GM12878 (cell line): ENCODE results near the gene FGD6. TPM values are rescaled to one million over a fixed set of nuclear protein-coding genes. Genes with fewer than 3 reads are reported as not detected.

Source experiments
- ASH2L ChIP-seq: fragments of 300-600, 200-600 bp; sonication (generic); IDR thresholded peaks from 2 replicates; pipeline ENCODE4 v1.6.1; 2017; ENCODE audit warnings: low read depth, mild to moderate bottlenecking, borderline replicate concordance
- ATF7 ChIP-seq: fragments of 450-650 bp; IDR thresholded peaks from 2 replicates; pipeline ENCODE4 v1.6.1; 2016; ENCODE audit warnings: low read depth, mild to moderate bottlenecking
- BCL11A ChIP-seq: IDR thresholded peaks from 2 replicates; pipeline ENCODE4 v1.6.1; 2011; ENCODE audit warnings: low read depth, low read length
- BHLHE40 ChIP-seq, 2 experiments: fragments of 450-650 bp in 1 of 2; IDR thresholded peaks; 2 replicates each; pipeline ENCODE4 v1.6.1; 2011 to 2017; ENCODE audit warnings: low read depth in 2 of 2, borderline replicate concordance in 1 of 2, improper control_type of control experiment in 1 of 2, low read length in 1 of 2, mild to moderate bottlenecking in 1 of 2
- CHD1 ChIP-seq: IDR thresholded peaks from 2 replicates; pipeline ENCODE4 v1.6.1; 2012; ENCODE audit warnings: low read depth, low read length, improper control_type of control experiment
- EED ChIP-seq: sonication (generic); IDR thresholded peaks from 2 replicates; pipeline ENCODE4 v1.6.1; 2016; ENCODE audit warnings: antibody characterized with exemption, low read depth
- EP300 ChIP-seq, 2 experiments: fragments of 150-350 bp in 1 of 2; IDR thresholded peaks; 2 replicates each; pipeline ENCODE4 v1.6.1; 2011 to 2012; ENCODE audit warnings: low read depth in 2 of 2, low read length in 2 of 2, borderline replicate concordance in 1 of 2, improper control_type of control experiment in 1 of 2, inconsistent platforms in 1 of 2; ENCODE audit not compliant: control insufficient read depth in 1 of 2
- EZH2 ChIP-seq: IDR thresholded peaks from 2 replicates; pipeline ENCODE4 v1.6.1; 2012; ENCODE audit warnings: low read depth, mild to moderate bottlenecking, control low read depth, inconsistent platforms, low read length, borderline replicate concordance; ENCODE audit not compliant: control insufficient read depth
- FOS ChIP-seq: IDR thresholded peaks from 3 replicates; pipeline ENCODE4 v1.6.1; 2011; ENCODE audit warnings: borderline replicate concordance; ENCODE audit not compliant: insufficient read length; ENCODE audit errors: extremely low read depth
- GABPA ChIP-seq: IDR thresholded peaks from 2 replicates; pipeline ENCODE4 v1.6.1; 2014; ENCODE audit warnings: antibody characterized with exemption, low read depth, mild to moderate bottlenecking, inconsistent platforms
- HCFC1 ChIP-seq: fragments of 150-350 bp; IDR thresholded peaks from 2 replicates; pipeline ENCODE4 v1.6.1; 2014; ENCODE audit warnings: low read length
- IRF4 ChIP-seq: IDR thresholded peaks from 2 replicates; pipeline ENCODE4 v1.6.1; 2011; ENCODE audit warnings: low read depth, low read length
- MEF2B ChIP-seq: fragments of 450-650 bp; IDR thresholded peaks from 2 replicates; pipeline ENCODE4 v1.6.1; 2018; ENCODE audit warnings: mild to moderate bottlenecking, moderate library complexity; ENCODE audit not compliant: partially characterized antibody, poor library complexity, severe bottlenecking
- NRF1 ChIP-seq: conservative IDR thresholded peaks from 2 replicates; pipeline ENCODE4 v1.6.1; 2011; ENCODE audit warnings: mild to moderate bottlenecking, low read depth, low read length, improper control_type of control experiment
- SMARCA5 ChIP-seq: fragments of 450-650 bp; IDR thresholded peaks from 2 replicates; pipeline ENCODE4 v1.6.1; 2017; ENCODE audit warnings: mild to moderate bottlenecking
- SP1 ChIP-seq: IDR thresholded peaks from one replicate; pipeline ENCODE4 v1.6.1; 2011; ENCODE audit warnings: low read depth, low read length
- TAF1 ChIP-seq: IDR thresholded peaks from 2 replicates; pipeline ENCODE4 v1.6.1; 2011; ENCODE audit warnings: mild to moderate bottlenecking, low read depth, low read length, borderline replicate concordance
- TCF3 ChIP-seq: IDR thresholded peaks from 2 replicates; pipeline ENCODE4 v1.6.1; 2012; ENCODE audit warnings: low read depth, mild to moderate bottlenecking, low read length, borderline replicate concordance; ENCODE audit not compliant: insufficient read depth
- polyA plus RNA-seq, 11 experiments: library from polyadenylated mRNA; depleted of rRNA in 4 of 11; unstranded in 6 of 11; stranded (reverse) in 5 of 11; fragments of >200 nt; fragmentation: Nextera tagmentation in 4 of 11; fragmentation: Illumina TruSeq in 1 of 11; extraction: Ambion mirVana in 4 of 11; extraction: Trizol in 1 of 11; gene quantifications; 1 replicate in 1 of 11; 2 replicates in 10 of 11; pipeline versions ENCODE4 v1.2.1 to v1.2.3, GENCODE V29; 2011 to 2016; ENCODE audit warnings: inconsistent platforms in 2 of 11, missing spikeins in 2 of 11, low read depth in 1 of 11
- total RNA-seq, 4 experiments: library from RNA; depleted of rRNA in 3 of 4; stranded (reverse); fragments of >200 nt in 3 of 4; fragmentation: Illumina TruSeq in 1 of 4; extraction: Trizol in 1 of 4; gene quantifications; 2 replicates each; pipeline versions ENCODE4 v1.2.1 to v1.2.3, GENCODE V29; 2013 to 2021
- TF ChIP-seq, protein P1 (sequence below): fragments of 450-650 bp; IDR thresholded peaks from 2 replicates; pipeline ENCODE4 v1.6.1; 2017; ENCODE audit warnings: mild to moderate bottlenecking, moderate library complexity
- TF ChIP-seq, protein P2 (sequence below): fragments of 450-650 bp; IDR thresholded peaks from 2 replicates; pipeline ENCODE4 v1.6.1; 2017; ENCODE audit warnings: mild to moderate bottlenecking, low read depth, inconsistent platforms; ENCODE audit not compliant: poor library complexity, severe bottlenecking
- TF ChIP-seq, protein P3 (sequence below): IDR thresholded peaks from 2 replicates; pipeline ENCODE4 v1.6.1; 2012; ENCODE audit warnings: low read depth, low read length, improper control_type of control experiment

FGD6 gene
- total and polyA plus RNA-seq, 10 of the 15 experiments (the other 5 are each of a cell fraction or from before 2014, with no cell fraction given), result 2.4 to 15.5 (median 8.9) TPM

DNA sequence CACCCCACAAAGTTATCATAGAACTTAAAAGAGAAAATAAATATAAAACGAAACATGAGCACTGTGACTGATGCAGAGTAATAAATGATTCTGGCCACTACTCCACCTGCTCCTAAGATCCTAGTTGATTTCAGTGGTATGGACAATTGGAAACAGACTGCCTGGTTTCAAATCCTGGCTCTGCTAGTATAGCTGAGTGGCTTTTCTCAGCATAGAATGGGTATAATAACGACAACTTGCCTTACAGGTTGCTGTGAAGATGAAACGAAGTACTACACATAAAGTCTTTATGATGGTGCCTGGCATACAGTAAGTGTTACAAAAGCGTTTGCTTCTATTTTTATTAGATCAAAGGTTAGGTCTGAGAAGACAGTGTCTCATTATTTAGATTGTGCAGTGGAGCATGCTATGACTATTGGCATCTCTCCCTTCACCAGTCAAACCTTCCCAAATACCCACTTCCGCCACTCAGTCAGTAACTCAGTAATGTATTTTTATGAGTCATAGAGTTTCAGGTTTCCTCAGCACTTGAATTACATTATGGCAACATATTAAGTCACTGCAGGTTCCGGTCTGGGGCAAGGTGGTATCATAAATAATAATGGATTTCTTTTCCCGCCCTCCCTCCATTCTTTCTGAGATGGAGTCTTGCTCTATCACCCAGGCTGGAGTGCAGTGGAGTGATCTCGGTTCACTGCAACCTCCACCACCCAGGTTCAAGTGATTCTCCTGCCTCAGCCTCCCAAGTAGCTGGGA, 114.2 kb downstream of the FGD6 start (continued):
- TF ChIP-seq EP300 (IDR thresholded peaks at IDR 0.05; ENCODE audit: borderline replicate concordance in 1 of 2, control insufficient read depth in 1 of 2, low read depth in 2 of 2, low read length in 2 of 2) (peak; percentile 74 to 81; a peak in 3 of 4 replicates), CHD1 (no peak), IRF4 (peak; percentile 92), ATF7 (peak; percentile 92), SMARCA5 (peak; percentile 69; the same call in 1 of the 2 replicates), TCF3 (peak; percentile 55; the same call in 1 of the 2 replicates), FOS (no peak), HCFC1 (no peak), GABPA (peak; percentile 78), EZH2 (0 out of 2 replicates have a peak, but pooled peaks have one; percentile 55), ASH2L (0 out of 2 replicates have a peak, but pooled peaks have one; percentile 10), BHLHE40 (IDR thresholded peaks at IDR 0.05; ENCODE audit: borderline replicate concordance in 1 of 2, low read depth in 2 of 2, low read length in 1 of 2) (peak; percentile 46; a peak in 2 of 4 replicates), BCL11A (peak; percentile 90), NRF1 (no peak), MEF2B (peak; percentile 87), EED (peak; percentile 96), SP1 (peak; percentile 24), TAF1 (no peak)
- TF ChIP-seq, protein P1, sequence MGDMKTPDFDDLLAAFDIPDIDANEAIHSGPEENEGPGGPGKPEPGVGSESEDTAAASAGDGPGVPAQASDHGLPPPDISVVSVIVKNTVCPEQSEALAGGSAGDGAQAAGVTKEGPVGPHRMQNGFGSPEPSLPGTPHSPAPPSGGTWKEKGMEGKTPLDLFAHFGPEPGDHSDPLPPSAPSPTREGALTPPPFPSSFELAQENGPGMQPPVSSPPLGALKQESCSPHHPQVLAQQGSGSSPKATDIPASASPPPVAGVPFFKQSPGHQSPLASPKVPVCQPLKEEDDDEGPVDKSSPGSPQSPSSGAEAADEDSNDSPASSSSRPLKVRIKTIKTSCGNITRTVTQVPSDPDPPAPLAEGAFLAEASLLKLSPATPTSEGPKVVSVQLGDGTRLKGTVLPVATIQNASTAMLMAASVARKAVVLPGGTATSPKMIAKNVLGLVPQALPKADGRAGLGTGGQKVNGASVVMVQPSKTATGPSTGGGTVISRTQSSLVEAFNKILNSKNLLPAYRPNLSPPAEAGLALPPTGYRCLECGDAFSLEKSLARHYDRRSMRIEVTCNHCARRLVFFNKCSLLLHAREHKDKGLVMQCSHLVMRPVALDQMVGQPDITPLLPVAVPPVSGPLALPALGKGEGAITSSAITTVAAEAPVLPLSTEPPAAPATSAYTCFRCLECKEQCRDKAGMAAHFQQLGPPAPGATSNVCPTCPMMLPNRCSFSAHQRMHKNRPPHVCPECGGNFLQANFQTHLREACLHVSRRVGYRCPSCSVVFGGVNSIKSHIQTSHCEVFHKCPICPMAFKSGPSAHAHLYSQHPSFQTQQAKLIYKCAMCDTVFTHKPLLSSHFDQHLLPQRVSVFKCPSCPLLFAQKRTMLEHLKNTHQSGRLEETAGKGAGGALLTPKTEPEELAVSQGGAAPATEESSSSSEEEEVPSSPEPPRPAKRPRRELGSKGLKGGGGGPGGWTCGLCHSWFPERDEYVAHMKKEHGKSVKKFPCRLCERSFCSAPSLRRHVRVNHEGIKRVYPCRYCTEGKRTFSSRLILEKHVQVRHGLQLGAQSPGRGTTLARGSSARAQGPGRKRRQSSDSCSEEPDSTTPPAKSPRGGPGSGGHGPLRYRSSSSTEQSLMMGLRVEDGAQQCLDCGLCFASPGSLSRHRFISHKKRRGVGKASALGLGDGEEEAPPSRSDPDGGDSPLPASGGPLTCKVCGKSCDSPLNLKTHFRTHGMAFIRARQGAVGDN, result no peak
- TF ChIP-seq, protein P2, sequence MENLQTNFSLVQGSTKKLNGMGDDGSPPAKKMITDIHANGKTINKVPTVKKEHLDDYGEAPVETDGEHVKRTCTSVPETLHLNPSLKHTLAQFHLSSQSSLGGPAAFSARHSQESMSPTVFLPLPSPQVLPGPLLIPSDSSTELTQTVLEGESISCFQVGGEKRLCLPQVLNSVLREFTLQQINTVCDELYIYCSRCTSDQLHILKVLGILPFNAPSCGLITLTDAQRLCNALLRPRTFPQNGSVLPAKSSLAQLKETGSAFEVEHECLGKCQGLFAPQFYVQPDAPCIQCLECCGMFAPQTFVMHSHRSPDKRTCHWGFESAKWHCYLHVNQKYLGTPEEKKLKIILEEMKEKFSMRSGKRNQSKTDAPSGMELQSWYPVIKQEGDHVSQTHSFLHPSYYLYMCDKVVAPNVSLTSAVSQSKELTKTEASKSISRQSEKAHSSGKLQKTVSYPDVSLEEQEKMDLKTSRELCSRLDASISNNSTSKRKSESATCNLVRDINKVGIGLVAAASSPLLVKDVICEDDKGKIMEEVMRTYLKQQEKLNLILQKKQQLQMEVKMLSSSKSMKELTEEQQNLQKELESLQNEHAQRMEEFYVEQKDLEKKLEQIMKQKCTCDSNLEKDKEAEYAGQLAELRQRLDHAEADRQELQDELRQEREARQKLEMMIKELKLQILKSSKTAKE, result peak; percentile 87
- TF ChIP-seq, protein P3, sequence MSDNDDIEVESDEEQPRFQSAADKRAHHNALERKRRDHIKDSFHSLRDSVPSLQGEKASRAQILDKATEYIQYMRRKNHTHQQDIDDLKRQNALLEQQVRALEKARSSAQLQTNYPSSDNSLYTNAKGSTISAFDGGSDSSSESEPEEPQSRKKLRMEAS, result no peak
